Measurements from ENCODE around the gene KIRREL1. TPM values are rescaled to one million over a fixed set of nuclear protein-coding genes. Genes with fewer than 3 reads are reported as not detected.

Gene KIRREL1
- total RNA-seq, 1 experiment from 2014 or later: 42.4 TPM

GRCh38 chr1:158084336-158084735 lies 90.9 kb downstream of the KIRREL1 start:
- peaks cover 9% of the 10 kb centered on the region for H3K4me1 Mint-ChIP-seq
- no peak for TF ChIP-seq ATF3 (CRISPR knock-in tag; conservative IDR thresholded peaks at IDR 0.05)
- TF ChIP-seq E2F1 (CRISPR knock-in tag; IDR thresholded peaks at IDR 0.05): no peak
- TF ChIP-seq ATF6 (CRISPR knock-in tag; IDR thresholded peaks at IDR 0.05): no peak
- TF ChIP-seq ZNF416 (CRISPR knock-in tag; IDR thresholded peaks at IDR 0.05): no peak
- no peak for TF ChIP-seq MAX (CRISPR knock-in tag; IDR thresholded peaks at IDR 0.05)
- no peak for TF ChIP-seq CREB1 (CRISPR knock-in tag; IDR thresholded peaks at IDR 0.05)
- TF ChIP-seq TCF7 (CRISPR knock-in tag; IDR thresholded peaks at IDR 0.05; ENCODE audit: low read depth): no peak
- no peak for TF ChIP-seq TEAD4 (CRISPR knock-in tag; IDR thresholded peaks at IDR 0.05)
- TF ChIP-seq NFATC4 (CRISPR knock-in tag; IDR thresholded peaks at IDR 0.05): no peak
- no peak for TF ChIP-seq ZNF317 (CRISPR knock-in tag; IDR thresholded peaks at IDR 0.05; ENCODE audit: borderline replicate concordance, low read depth)
- no peak for TF ChIP-seq ZSCAN18 (CRISPR knock-in tag; IDR thresholded peaks at IDR 0.05)
- no peak for TF ChIP-seq IRF2 (CRISPR knock-in tag; IDR thresholded peaks at IDR 0.05; ENCODE audit: borderline replicate concordance, low read depth)
- ChIA-PET CTCF (interaction anchor here (0.8 to 4.7 kb wide), 14 partner anchors 9 to 120 kb away, joined by 3 to 67 read pairs (median 4); no protein-coding TSS in a partner anchor), POLR2A (no interaction called here)
- H3K27ac Mint-ChIP-seq: no peak overlapping the region
- DNase-seq (ENCODE audit: low spot score) (no peak), ATAC-seq (no peak)
- H3K27me3 Mint-ChIP-seq (ENCODE audit: low read depth): no peaks in the 10 kb centered on the region
- no peak overlapping the region for H3K4me3 Mint-ChIP-seq
- no peaks in the 10 kb centered on the region for H3K9me3 Mint-ChIP-seq
- H3K36me3 Mint-ChIP-seq: peaks cover 56% of the 10 kb centered on the region

GRCh38 chr1:158084747-158085146 lies 91.3 kb downstream of the KIRREL1 start:
- H3K27me3 Mint-ChIP-seq (ENCODE audit: low read depth): no peaks in the 10 kb centered on the region
- H3K4me1 Mint-ChIP-seq: peaks cover 8% of the 10 kb centered on the region
- ATAC-seq: no peak
- TF ChIP-seq GABPB1 (CRISPR knock-in tag; IDR thresholded peaks at IDR 0.05): no peak
- TF ChIP-seq STAT6 (CRISPR knock-in tag; conservative IDR thresholded peaks at IDR 0.05; ENCODE audit: low read depth): no peak
- no peak for TF ChIP-seq ZNF423 (CRISPR knock-in tag; IDR thresholded peaks at IDR 0.05)
- no peak for TF ChIP-seq NR1H2 (CRISPR knock-in tag; IDR thresholded peaks at IDR 0.05)
- TF ChIP-seq NR2C2 (CRISPR knock-in tag; IDR thresholded peaks at IDR 0.05): no peak
- TF ChIP-seq TEAD4 (CRISPR knock-in tag; IDR thresholded peaks at IDR 0.05): no peak
- TF ChIP-seq NR3C1 (CRISPR knock-in tag; conservative IDR thresholded peaks at IDR 0.05; ENCODE audit: low read depth): no peak
- no peak for TF ChIP-seq KAT7 (CRISPR knock-in tag; IDR thresholded peaks at IDR 0.05; ENCODE audit: borderline replicate concordance)
- no peak for TF ChIP-seq FOXP4 (CRISPR knock-in tag; IDR thresholded peaks at IDR 0.05)
- no peak for TF ChIP-seq USF1 (CRISPR knock-in tag; IDR thresholded peaks at IDR 0.05)
- TF ChIP-seq TCF7 (CRISPR knock-in tag; IDR thresholded peaks at IDR 0.05; ENCODE audit: low read depth): no peak
- no peak for TF ChIP-seq HMGXB4 (CRISPR knock-in tag; IDR thresholded peaks at IDR 0.05)
- no peak for DNase-seq (ENCODE audit: low spot score)
- CTCF ChIA-PET: interaction anchor here (0.8 to 4.7 kb wide), 14 partner anchors 9 to 121 kb away, joined by 3 to 67 read pairs (median 4); no protein-coding TSS in a partner anchor
- POLR2A ChIA-PET: no interaction called here
- no peaks in the 10 kb centered on the region for H3K9me3 Mint-ChIP-seq
- peaks cover 53% of the 10 kb centered on the region for H3K36me3 Mint-ChIP-seq
- H3K27ac Mint-ChIP-seq: no peak overlapping the region
- no peak overlapping the region for H3K4me3 Mint-ChIP-seq

Measured in WTC11 (cell line).